HEK293T (cell line): Measurements from ENCODE around the gene FRAT2.

Experiments
- BHLHE40 ChIP-seq: fragments of 450-650 bp; IDR thresholded peaks from 2 replicates; pipeline ENCODE4 v1.6.1; 2016; ENCODE audit warnings: mild to moderate bottlenecking, moderate library complexity, borderline replicate concordance
- ELF4 ChIP-seq: fragments of 450-650 bp; IDR thresholded peaks from 2 replicates; pipeline ENCODE4 v1.6.1; 2017; ENCODE audit warnings: antibody characterized with exemption
- FOXM1 ChIP-seq: fragments of 450-650 bp; IDR thresholded peaks from 2 replicates; pipeline ENCODE4 v1.6.1; 2017; ENCODE audit warnings: mild to moderate bottlenecking, borderline replicate concordance
- LEF1 ChIP-seq: fragments of 450-650 bp; IDR thresholded peaks from 2 replicates; pipeline ENCODE4 v1.6.1; 2017; ENCODE audit warnings: mild to moderate bottlenecking, borderline replicate concordance
- NFRKB ChIP-seq: fragments of 450-650 bp; IDR thresholded peaks from 2 replicates; pipeline ENCODE4 v1.6.1; 2016; ENCODE audit warnings: mild to moderate bottlenecking, moderate library complexity
- TF ChIP-seq, protein P1 (sequence below): fragments of 450-650 bp; IDR thresholded peaks from 2 replicates; pipeline ENCODE4 v1.6.1; 2016

DNA sequence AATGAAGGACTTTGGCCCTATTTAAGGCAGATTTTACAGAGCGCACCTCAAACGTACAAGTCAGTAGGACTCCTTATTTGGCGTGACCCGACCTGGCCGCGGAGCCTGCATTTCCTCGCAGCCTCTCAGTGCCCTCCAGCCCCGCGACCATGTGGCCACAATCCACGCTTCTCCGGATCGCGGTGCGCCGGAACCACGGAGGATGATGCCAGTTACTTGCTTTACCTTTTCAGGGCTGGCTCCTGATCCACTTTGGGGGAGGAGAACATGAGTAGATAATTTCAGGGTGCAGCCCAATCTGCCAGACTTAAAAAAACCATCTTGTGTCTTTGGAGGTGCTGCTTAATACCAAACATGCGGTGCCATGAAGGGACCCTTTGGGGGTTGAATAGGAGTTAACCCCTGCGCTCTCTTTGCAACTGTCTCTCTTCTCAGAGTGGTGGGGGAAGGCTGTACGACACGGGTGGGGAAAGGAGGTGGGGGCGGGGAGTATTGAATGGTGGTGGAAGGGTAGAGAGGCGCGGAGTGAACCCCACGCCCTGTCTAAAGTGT, 14.0 kb downstream of the FRAT2 start:
- TF ChIP-seq LEF1, result no peak
- no peak for TF ChIP-seq ELF4
- TF ChIP-seq BHLHE40, result no peak
- TF ChIP-seq NFRKB, result no peak
- TF ChIP-seq, protein P1, sequence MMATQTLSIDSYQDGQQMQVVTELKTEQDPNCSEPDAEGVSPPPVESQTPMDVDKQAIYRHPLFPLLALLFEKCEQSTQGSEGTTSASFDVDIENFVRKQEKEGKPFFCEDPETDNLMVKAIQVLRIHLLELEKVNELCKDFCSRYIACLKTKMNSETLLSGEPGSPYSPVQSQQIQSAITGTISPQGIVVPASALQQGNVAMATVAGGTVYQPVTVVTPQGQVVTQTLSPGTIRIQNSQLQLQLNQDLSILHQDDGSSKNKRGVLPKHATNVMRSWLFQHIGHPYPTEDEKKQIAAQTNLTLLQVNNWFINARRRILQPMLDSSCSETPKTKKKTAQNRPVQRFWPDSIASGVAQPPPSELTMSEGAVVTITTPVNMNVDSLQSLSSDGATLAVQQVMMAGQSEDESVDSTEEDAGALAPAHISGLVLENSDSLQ, result no peak
- TF ChIP-seq FOXM1, result no peak
